IgD-negative memory B cell (primary cell): ENCODE results near the gene PHOX2A. TPM values are rescaled to one million over a fixed set of nuclear protein-coding genes. Genes with fewer than 3 reads are reported as not detected.
A peak's percentile ranks its signal among the peaks of the same experiment; 100 is the strongest.

Experiments used
- H3K27ac Mint-ChIP-seq, 3 donors: one replicate each; pipeline ENCODE4 v1.8.0; 2020 to 2022; ENCODE audit warnings: mild to moderate bottlenecking in 3 of 3, mixed read lengths in 3 of 3, moderate library complexity in 1 of 3
- H3K27me3 Mint-ChIP-seq: one replicate; pipeline ENCODE4 v1.8.0; 2021; ENCODE audit warnings: mixed read lengths
- H3K36me3 Mint-ChIP-seq: one replicate; pipeline ENCODE4 v1.8.0; 2020; ENCODE audit warnings: mild to moderate bottlenecking, mixed read lengths
- H3K4me1 Mint-ChIP-seq, 3 donors: one replicate each; pipeline ENCODE4 v1.8.0; 2020 to 2022; ENCODE audit warnings: mixed read lengths in 3 of 3, mild to moderate bottlenecking in 1 of 3
- H3K4me3 Mint-ChIP-seq, 4 donors: one replicate each; pipeline ENCODE4 v1.8.0; 2020 to 2022; ENCODE audit warnings: mild to moderate bottlenecking in 4 of 4, mixed read lengths in 4 of 4, moderate library complexity in 3 of 4
- H3K9me3 Mint-ChIP-seq, 3 donors: one replicate each; pipeline ENCODE4 v1.8.0; 2020 to 2021; ENCODE audit warnings: mixed read lengths in 3 of 3, mild to moderate bottlenecking in 1 of 3
- polyA plus RNA-seq: library from polyadenylated mRNA; unstranded; fragments of 300-500 nt; fragmentation: Illumina TruSeq; gene quantifications from one replicate; pipeline ENCODE4 v1.2.3, GENCODE V29; 2021

The PHOX2A gene
- polyA plus RNA-seq, 1 donor from 2014 or later = not detected

- H3K36me3 Mint-ChIP-seq = no peaks in the 10 kb centered on the region
- peaks cover 17 to 29% (median 22%) of the 10 kb centered on the region in 3 donors for H3K4me1 Mint-ChIP-seq
- H3K4me3 Mint-ChIP-seq = peak overlapping the region; percentile 85 to 98 (median 96)
- H3K27ac Mint-ChIP-seq = peak overlapping the region; percentile 79 to 90 (median 87)
- H3K9me3 Mint-ChIP-seq = no peaks in the 10 kb centered on the region
- no peaks in the 10 kb centered on the region for H3K27me3 Mint-ChIP-seq
Observed at GRCh38 chr11:72225411-72225951, 18.5 kb downstream of the PHOX2A start.

GRCh38 chr11:72224564-72225410 is 19.2 kb downstream of the PHOX2A start, which contains the start of gene INPPL1:
Gene INPPL1 (plus strand): TSS chr11:72224767. CDS start chr11:72224985, 218 bp downstream.
- H3K27me3 Mint-ChIP-seq = no peaks in the 10 kb centered on the region
- peak within 1 kb of the TSS; percentile 93 to 94 (median 93) for H3K27ac Mint-ChIP-seq
- H3K4me3 Mint-ChIP-seq = peak within 1 kb of the TSS; percentile 92 to 99 (median 98)
- H3K9me3 Mint-ChIP-seq = no peaks in the 10 kb centered on the region
- peaks cover 17 to 31% (median 22%) of the 10 kb centered on the region in 3 donors for H3K4me1 Mint-ChIP-seq
- no peaks in the 10 kb centered on the region for H3K36me3 Mint-ChIP-seq

GRCh38 chr11:72223615-72224563 is 20.1 kb downstream of the PHOX2A start:
- Mint-ChIP-seq H3K4me1 (peaks cover 20 to 31% (median 22%) of the 10 kb centered on the region in 3 donors), H3K27ac (peak overlapping the region; percentile 93 to 94 (median 93)), H3K4me3 (peak overlapping the region; percentile 92 to 99 (median 98)), H3K27me3 (no peaks in the 10 kb centered on the region), H3K36me3 (no peaks in the 10 kb centered on the region), H3K9me3 (no peaks in the 10 kb centered on the region)

GRCh38 chr11:72222907-72223614 is 20.9 kb downstream of the PHOX2A start:
- Mint-ChIP-seq H3K4me1 (peaks cover 23 to 35% (median 25%) of the 10 kb centered on the region in 3 donors), H3K36me3 (no peaks in the 10 kb centered on the region), H3K9me3 (no peaks in the 10 kb centered on the region), H3K27ac (peak overlapping the region; percentile 89 to 94 (median 93)), H3K4me3 (peak overlapping the region; percentile 87 to 98 (median 98)), H3K27me3 (no peaks in the 10 kb centered on the region)

- Mint-ChIP-seq H3K27me3 (no peaks in the 10 kb centered on the region), H3K9me3 (no peaks in the 10 kb centered on the region), H3K4me1 (peaks cover 29 to 41% (median 31%) of the 10 kb centered on the region in 3 donors), H3K27ac (peak overlapping the region; percentile 89 to 94 (median 93)), H3K4me3 (peak overlapping the region; percentile 87 to 98 (median 98)), H3K36me3 (no peaks in the 10 kb centered on the region)
Observed at GRCh38 chr11:72222106-72222891, 21.7 kb downstream of the PHOX2A start.

- H3K36me3 Mint-ChIP-seq = no peaks in the 10 kb centered on the region
- peak overlapping the region; percentile 87 to 98 (median 94) for H3K4me3 Mint-ChIP-seq
- H3K27me3 Mint-ChIP-seq = peaks cover 2% of the 10 kb centered on the region
- peaks cover 29 to 43% (median 31%) of the 10 kb centered on the region in 3 donors for H3K4me1 Mint-ChIP-seq
- H3K27ac Mint-ChIP-seq = peak overlapping the region; percentile 87 to 94 (median 93)
- no peaks in the 10 kb centered on the region for H3K9me3 Mint-ChIP-seq
Observed at GRCh38 chr11:72221386-72222075, 22.4 kb downstream of the PHOX2A start.

GRCh38 chr11:72220696-72221363 is 23.1 kb downstream of the PHOX2A start:
- no peaks in the 10 kb centered on the region for H3K9me3 Mint-ChIP-seq
- peak overlapping the region; percentile 87 to 93 (median 87) for H3K27ac Mint-ChIP-seq
- H3K36me3 Mint-ChIP-seq = no peaks in the 10 kb centered on the region
- H3K27me3 Mint-ChIP-seq = peaks cover 2% of the 10 kb centered on the region
- H3K4me3 Mint-ChIP-seq = peak overlapping the region; percentile 87 to 98 (median 94)
- peaks cover 29 to 43% (median 31%) of the 10 kb centered on the region in 3 donors for H3K4me1 Mint-ChIP-seq

GRCh38 chr11:72218251-72218745 is 25.7 kb downstream of the PHOX2A start:
- Mint-ChIP-seq H3K9me3 (peaks cover 0 to 3% (median 0%) of the 10 kb centered on the region in 3 donors), H3K4me3 (peak overlapping the region in 3 of 4 donors; percentile 37 to 81 (median 79)), H3K36me3 (no peaks in the 10 kb centered on the region), H3K4me1 (peaks cover 24 to 37% (median 31%) of the 10 kb centered on the region in 3 donors), H3K27me3 (peaks cover 2% of the 10 kb centered on the region), H3K27ac (peak overlapping the region in 2 of 3 donors; percentile 0 to 85)

GRCh38 chr11:72217841-72218240 is 26.1 kb downstream of the PHOX2A start:
- Mint-ChIP-seq H3K4me1 (peaks cover 23 to 37% (median 28%) of the 10 kb centered on the region in 3 donors), H3K27ac (peak overlapping the region in 2 of 3 donors; percentile 0 to 85), H3K9me3 (peaks cover 0 to 3% (median 0%) of the 10 kb centered on the region in 3 donors), H3K4me3 (peak overlapping the region in 1 of 4 donors; percentile 81), H3K27me3 (peaks cover 3% of the 10 kb centered on the region), H3K36me3 (no peaks in the 10 kb centered on the region)

GRCh38 chr11:72216638-72217037 is 27.3 kb downstream of the PHOX2A start, which contains the start of gene FOLR2:
Gene FOLR2 (plus strand): TSS chr11:72216794. CDS start chr11:72218585, 1,791 bp downstream.
- H3K27ac Mint-ChIP-seq = peak within 1 kb of the TSS in 1 of 3 donors; percentile 85
- peaks cover 3% of the 10 kb centered on the region for H3K27me3 Mint-ChIP-seq

GRCh38 chr11:72209101-72209500 is 34.9 kb downstream of the PHOX2A start:
- H3K9me3 Mint-ChIP-seq = peaks cover 8 to 19% (median 12%) of the 10 kb centered on the region in 3 donors

More at GRCh38 chr11:72216638-72217037, 27.3 kb downstream of the PHOX2A start, which contains the start of gene FOLR2:
- Mint-ChIP-seq H3K36me3 (no peaks in the 10 kb centered on the region), H3K4me3 (peak within 1 kb of the TSS in 1 of 4 donors; percentile 5), H3K4me1 (peaks cover 12 to 26% (median 20%) of the 10 kb centered on the region in 3 donors), H3K9me3 (peaks cover 0 to 3% (median 3%) of the 10 kb centered on the region in 3 donors)

GRCh38 chr11:72208281-72208680 is 35.7 kb downstream of the PHOX2A start:
- H3K4me1 Mint-ChIP-seq = peaks cover 0 to 6% (median 1%) of the 10 kb centered on the region in 3 donors
- peaks cover 8 to 19% (median 12%) of the 10 kb centered on the region in 3 donors for H3K9me3 Mint-ChIP-seq
- no peak overlapping the region for H3K4me3 Mint-ChIP-seq
- peaks cover 1% of the 10 kb centered on the region for H3K27me3 Mint-ChIP-seq
- no peak overlapping the region for H3K27ac Mint-ChIP-seq
- H3K36me3 Mint-ChIP-seq = peaks cover 3% of the 10 kb centered on the region

More at GRCh38 chr11:72209101-72209500, 34.9 kb downstream of the PHOX2A start:
- Mint-ChIP-seq H3K36me3 (peaks cover 3% of the 10 kb centered on the region), H3K27me3 (peaks cover 1% of the 10 kb centered on the region), H3K4me3 (no peak overlapping the region), H3K4me1 (peaks cover 0 to 5% (median 1%) of the 10 kb centered on the region in 3 donors), H3K27ac (no peak overlapping the region)
